Measurements from ENCODE around the gene USF3.

Gene USF3

DNA sequence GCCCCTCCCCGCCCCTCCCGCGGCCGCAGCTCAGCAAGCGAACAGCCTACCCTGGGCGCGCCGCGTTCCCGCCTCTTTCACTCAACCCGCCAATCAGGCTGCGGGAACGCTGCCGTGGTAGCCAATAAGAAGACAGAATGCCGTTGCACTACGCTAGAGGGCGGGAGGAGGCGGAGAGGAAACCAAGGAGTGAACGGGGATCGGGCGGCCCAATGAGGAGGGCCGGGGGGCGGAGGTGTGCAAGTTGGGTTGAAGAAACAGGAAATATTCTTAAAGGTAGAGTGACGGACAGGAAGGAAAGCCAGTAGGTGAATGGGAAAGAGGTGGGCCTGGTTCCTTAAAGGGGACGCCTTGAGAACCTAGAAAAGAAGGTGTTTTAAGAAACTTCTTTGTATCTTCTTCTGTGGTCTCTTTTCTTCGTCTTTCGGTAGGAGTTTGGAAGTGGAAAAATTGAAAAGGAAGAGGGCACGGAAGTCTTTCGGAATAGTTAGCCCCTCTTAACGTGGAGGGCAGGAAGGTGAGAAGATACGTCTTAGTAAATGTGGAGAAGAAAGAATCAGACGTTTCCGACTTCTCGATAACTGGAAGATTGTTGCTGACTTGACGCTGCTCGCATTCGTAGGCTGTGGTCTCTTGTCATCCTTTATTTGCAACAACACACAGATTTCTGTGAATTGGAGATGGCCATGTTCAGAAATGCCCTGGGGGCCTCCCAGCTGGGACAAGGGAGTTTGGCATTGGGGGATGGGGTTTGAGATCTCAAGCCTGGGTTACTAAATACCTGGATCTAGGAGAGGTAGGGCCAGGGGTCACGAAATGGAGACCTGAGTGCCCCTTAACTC, 437 bp upstream of the USF3 start:
- DNase-seq (ENCODE audit: low read depth in 2 of 2), result peak; percentile 92 to 96

DNA sequence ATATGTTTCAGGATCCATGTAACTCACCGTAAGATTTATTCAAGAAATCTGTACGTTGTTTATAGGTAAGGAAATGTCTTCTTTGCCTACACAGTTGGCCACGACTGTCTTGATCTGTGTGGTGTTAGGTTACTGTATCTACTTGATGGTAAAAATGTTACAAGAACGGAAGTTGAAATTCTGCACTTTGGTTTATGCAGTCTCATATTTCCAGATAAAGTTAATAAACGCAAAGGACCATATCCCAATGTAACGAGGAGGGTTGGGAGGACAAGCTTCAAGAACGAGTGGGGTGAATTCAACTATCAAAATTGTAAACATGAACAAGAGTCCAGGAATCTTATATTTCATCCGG, 1.0 kb downstream of the USF3 start:
- DNase-seq (ENCODE audit: low read depth in 2 of 2), result no peak

DNA sequence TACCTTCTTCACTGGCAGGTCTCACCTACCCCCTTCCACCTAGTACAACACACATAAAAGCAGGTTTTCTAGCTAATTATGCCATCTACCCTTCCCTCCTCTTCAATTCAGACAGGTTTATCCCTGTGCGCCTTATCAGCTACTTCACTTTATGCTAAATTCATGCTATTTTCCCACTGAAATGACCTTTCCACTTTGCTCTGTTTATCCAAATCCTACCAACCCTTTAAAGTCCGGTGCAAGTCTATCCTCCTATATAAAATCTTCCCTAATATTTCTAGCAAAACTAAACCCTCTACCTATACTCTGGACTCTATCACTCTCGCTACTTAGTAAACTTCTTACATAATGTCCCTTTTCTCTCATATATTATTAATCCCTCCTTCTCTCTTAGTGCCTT, 6.0 kb downstream of the USF3 start:
- DNase-seq (ENCODE audit: low read depth in 2 of 2), result no peak

DNA sequence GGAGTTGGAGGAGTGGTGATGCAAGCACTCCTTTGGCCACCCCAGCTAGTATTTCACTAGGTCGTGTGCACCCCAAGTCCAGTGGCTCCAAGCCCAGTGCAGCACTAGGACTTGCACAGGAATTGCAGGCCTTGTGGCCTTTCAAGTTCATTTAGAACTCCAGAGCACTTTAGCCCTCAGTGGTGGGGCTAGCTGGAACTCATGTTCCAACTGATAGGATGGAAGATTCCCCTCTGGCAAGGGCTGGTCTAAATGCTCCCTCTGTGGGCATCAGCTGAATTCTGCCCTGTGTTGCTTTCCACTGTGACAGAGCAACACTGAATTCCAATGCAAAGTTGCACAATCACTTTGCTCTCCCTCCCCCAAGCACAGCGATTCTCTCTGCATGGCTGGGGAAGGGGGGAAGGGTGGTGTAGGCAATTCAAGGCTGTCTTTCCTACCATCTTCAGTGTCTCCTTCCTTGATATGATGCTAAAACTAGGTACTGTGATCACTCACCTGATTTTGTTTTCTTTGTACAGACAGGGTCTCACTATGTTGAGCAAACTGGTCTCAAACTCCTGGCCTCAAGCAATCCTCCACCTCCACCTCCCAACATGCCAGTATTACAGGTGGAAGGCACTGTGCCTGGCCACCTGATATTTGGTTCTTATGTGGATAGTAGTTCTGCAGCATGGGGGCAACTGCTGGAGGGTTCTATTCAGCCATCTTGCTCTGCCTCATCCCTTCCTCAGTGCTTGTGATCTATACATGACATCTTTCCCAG, 10.3 kb downstream of the USF3 start:
- no peak for DNase-seq (ENCODE audit: low read depth in 2 of 2)

DNA sequence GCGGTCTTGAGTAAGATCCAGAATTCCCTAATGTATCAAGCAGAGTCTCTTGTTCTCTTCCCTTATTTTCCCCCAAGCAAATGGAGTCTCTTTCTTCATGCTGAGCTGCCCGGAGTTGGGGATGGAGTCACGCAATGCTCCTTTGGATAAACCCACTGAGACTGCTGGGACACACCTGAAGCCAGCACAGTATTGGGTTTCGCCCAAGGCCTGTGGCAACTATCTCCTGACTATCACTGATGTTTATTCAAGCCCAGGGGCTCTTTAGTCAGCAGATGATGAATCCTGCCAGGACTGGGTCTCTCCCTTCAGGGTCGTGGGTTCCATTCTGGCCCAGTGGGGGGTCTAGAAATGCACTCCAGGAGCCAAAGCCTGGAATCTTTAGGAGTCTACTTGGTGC, 11.3 kb downstream of the USF3 start:
- DNase-seq (ENCODE audit: low read depth in 2 of 2), result no peak

DNA sequence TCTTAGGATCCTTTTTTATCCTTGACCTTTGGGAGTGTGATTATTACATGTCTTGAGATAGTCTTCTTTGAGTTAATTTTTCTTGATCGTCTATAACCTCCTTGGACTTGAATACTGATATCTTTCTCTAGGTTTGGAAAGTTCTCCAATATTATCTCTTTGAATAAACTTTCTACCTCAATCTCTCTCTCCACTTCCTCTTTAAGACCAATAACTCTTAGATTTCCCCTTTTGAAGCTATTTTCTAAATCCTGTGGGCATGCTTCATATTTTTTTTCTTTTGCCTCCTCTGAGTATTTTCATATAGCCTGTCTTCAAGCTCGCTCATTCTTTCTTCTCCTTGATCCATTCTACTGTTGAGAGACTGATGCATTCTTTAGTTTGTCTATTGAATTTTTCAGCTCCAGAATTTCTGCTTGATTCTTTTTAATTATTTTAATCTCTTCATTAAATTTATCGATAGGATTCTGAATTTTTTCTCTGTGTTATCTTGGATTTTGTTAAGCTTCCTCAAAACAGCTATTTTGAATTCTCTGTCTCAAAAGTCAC, 12.1 kb downstream of the USF3 start:
- DNase-seq (ENCODE audit: low read depth in 2 of 2), result no peak

DNA sequence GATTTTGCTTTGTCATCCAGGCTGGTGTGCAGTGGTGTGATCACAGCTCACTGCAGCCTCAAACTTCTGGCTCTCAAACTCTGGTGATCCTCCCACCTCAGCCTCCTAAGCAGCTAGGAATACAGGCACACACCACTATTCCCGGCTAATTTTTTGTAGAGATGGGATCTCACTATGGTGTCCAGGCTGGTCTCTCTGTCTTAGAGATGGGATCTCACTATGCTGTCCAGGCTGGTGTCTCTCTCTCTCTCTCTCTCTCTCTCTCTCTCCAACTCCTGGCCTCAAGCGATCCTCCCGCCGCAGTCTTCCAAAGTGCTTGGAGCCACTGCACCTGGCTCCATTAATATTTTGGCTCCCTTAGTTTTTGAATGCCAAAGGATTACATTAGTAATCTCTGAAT, 17.7 kb downstream of the USF3 start:
- no peak for DNase-seq (ENCODE audit: low read depth in 2 of 2)

DNA sequence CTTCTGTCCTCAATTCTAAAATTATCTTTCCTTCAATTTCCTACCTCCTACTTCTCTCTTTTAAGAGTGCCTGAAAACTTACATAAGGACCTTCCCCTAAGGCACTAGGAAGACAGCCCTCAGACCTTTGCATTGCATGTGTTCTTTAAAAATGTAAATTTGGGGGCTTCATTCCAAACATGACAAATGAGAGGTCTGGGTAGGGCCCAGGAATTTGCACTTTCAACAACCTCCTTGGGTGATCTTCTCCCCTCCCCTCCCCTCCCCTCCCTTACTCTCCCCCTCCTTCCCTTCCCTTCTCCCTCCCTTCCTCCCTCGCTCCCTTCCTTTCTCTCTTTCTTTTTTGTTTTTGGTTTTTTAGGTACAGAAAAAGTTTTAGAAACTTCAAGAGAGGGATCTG, 18.7 kb downstream of the USF3 start:
- DNase-seq (ENCODE audit: low read depth in 2 of 2), result no peak

DNA sequence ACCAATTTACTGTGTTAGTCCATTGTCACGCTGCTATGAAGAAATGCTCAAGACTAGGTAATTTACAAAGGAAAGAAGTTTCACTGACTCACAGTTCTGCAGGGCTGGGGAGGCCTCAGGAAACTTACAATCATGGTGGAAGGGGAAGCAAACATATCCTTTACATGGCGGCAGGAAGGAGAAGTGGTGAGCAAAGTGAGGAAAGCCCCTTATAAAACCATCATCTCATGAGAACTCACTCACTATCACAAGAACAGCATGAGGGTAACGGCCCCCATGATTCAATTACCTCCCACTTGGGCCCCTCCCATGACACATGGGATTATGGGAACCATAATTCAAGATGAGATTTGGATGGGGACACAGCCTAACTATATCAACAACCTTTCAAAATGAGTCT, 20.2 kb downstream of the USF3 start:
- DNase-seq (ENCODE audit: low read depth in 2 of 2), result no peak

DNA sequence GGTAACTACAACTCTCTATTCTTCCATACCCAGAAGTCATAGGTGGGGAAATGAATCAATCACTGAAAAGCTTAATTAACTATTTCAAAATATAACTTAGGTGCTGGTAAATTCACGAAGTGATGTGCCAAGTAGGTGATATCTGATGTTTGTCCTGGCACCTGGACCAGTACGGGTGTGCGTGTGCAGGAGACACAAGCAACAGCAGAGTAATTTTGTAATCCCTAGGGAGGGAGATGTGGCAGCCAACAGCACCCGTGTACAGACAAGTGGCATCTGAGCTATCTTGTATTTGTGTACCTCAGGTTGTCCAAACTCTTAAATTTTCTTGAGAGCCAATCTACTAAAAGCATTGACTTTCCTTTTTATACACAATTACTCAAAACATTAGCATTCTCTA, 22.8 kb downstream of the USF3 start:
- no peak for DNase-seq (ENCODE audit: low read depth in 2 of 2)

DNA sequence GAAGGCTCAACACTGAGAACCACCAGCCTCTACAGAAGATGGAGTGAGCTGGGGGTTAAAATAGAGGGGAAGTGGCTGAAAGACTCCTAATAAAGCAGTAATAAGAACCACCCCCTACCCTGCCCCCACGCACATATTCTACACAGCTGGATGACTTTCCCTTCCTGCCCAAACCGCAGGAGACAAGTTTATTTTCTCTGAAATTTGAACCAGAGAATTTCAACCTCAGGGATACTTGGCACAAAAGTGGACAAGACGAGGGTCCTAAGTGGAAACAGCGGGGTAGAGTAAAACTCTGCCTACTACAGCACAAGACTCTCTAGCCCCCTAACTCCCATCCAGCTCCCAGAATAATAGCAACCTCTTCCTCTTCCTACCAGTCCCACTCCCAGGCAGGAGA, 28.4 kb downstream of the USF3 start:
- DNase-seq (ENCODE audit: low read depth in 2 of 2), result no peak

DNA sequence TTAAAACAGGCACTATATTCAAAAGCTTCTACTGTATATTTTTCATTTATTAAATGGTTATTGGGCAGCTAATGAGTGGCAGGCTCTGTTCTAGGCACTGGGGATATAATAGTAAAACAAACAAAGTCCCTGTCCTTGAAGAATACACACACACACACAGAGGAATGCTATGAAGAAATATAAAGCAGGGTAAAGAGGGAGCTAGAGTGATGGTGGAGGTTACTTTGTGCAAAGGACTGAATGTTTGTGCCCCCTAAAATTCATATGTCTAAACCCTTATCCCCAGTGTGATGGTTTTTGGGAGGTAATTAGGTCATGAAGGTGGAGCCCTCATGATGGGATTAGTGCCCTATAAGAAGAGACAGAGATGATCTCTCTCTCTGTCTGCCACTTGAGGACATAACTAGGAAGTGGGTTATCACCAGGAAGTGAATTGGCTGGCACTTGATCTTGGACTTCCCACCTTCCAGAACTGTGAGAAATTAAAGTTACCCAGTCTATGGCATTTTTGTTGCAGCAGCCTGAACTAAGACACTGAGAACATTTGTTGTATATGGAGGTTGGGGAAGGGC, 31.8 kb downstream of the USF3 start:
- no peak for DNase-seq (ENCODE audit: low read depth in 2 of 2)

DNA sequence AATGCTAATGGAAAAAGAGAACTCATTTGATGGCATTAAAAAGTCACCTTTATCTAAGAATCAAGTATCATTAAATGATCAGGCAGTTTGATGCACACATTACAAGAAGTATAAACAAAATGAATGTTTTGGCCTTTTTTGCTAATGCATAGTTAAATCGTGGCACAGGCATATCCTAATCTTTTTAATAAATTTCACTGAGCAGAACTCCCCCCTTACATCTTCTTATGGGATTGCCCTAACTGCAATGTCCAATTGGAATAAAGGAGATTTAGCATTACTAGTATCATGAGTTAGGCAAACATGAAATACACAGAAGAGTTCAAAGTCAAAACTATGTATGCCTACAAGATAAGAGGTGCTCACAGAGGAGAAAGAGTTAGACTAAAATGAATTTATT, 32.7 kb downstream of the USF3 start:
- DNase-seq (ENCODE audit: low read depth in 2 of 2), result no peak

DNA sequence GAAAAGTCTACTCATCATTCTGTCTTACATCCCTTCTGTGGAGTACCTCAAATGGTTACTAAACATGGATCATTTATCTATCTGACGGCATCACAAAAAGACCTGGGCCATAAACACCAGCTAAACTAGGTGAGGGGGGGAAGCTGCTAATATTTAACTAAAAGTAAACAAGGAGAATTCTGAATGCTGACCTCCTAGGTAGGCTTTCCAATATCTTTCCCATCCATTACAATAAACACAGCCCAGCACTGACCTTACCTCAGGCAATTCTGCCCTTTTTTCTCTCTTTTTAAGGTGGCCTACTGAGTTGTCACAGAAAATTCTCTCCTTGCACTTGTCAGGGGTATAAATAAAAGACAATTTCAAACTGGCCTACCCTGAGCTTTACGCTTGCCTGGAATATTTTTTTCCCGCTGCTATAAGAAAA, 33.1 kb downstream of the USF3 start:
- no peak for DNase-seq (ENCODE audit: low read depth in 2 of 2)

DNA sequence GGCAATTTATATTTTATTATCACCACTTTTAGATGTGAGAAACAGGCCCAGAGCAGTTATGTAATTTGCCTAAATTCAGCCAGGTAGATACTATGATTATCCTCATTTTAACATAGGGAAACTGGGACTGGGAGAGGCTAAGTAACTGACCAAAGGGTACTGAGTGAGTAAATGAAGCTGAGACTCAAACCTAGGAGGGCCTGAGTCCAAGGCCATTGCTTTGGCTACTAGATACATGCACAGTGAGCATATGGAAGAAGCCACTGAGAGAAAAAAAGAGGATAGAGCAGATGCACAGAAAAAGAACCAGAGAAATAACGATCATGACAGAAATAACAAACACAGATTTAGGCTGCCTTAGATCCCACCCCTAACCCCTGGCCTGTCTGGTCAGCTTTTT, 33.6 kb downstream of the USF3 start:
- no peak for DNase-seq (ENCODE audit: low read depth in 2 of 2)

DNA sequence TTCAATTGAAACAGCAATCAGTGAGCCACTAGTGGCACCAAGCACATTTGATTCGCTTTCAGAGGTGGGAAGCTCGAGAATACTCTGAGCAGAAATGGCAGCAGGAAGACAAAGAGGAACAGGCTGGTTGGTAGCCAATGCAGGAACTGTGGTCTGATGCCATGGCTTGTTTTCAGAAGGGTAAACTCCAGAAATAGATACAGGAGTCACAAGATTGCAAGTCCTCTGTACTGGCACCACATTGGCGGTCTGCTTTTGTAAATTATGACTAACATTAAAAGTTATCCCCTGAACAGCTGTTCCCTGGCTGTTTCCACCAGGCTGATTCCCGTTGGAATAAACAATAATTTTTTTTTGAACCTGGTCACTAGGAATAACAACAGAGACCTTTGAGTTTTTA, 35.5 kb downstream of the USF3 start:
- no peak for DNase-seq (ENCODE audit: low read depth in 2 of 2)

DNA sequence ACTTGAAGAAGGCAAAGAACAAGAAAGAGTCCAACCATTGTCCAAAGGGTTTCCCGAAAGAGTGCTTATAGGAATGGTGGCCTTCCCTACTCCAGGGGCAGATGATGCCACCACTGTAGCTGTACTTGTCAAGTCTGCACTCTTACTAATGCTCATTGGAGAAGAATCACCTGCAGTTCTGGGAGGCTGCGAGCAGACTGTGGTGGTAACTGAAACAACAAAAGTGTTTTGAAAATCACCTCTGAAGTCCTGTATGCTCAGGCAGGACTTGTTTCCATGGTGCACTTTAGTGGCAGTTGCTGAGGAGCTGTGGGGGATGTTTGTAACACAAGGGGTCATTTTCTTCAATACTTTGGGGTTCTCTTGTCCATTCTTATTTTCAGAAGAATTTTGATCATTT, 36.0 kb downstream of the USF3 start:
- DNase-seq (ENCODE audit: low read depth in 2 of 2), result no peak

DNA sequence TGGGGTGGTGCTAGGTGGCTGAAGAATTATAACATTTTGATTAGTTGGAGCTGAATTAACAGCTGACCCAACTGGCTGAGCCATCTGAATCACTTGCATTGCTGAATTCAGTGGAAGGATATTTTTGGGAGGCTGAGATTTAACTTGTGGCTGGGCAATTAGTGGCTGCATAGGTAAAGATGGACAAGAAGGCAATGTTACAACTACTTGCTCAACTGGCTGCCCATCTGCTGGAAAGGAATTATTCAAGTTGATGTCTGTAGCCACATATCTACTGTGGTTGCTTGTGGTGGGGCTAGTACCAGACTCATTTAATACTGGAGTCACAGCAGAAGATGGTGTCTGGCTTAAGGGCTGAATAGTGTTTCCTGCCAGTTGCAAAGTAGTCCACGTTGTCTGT, 36.4 kb downstream of the USF3 start:
- no peak for DNase-seq (ENCODE audit: low read depth in 2 of 2)

DNA sequence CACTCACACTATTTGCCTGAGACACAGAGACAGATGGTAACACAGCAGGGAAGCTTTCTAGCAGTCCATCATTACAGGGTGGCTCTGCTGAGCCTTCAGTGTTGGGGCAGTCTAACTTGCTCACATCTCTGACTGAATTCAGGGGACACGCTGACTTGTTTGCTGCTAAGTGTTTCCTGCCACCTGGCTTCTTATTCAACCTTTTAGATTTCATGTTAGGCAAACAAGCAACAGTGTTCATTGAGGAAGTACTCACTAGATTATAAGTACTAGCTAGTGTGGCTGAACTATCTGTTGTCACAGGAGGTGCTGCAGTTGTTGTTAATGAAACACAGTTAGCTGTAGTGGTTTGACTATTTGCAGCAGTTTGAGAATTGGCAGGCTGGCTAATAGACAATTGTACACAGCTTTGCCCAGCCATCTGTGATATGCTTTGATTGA, 37.3 kb downstream of the USF3 start:
- no peak for DNase-seq (ENCODE audit: low read depth in 2 of 2)

DNA sequence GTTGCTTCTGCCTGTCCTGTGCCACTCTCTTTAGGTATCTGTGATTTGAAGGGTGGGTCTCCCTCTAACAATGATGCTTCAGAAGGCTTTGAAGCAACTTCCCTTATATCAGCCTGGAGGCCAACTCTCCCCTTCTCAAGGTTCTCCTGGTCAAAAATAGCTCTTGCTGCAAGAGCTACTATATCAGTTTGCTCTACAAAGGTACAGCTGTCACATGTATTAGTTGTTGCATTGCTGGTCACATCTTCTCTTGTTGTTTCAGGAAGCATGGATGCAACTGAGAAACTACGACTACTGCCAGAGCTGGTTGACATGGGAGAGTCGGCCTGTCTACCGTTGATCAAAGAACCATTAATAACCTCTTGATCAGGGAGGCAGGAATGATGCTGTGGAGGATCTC, 38.3 kb downstream of the USF3 start:
- no peak for DNase-seq (ENCODE audit: low read depth in 2 of 2)

DNA sequence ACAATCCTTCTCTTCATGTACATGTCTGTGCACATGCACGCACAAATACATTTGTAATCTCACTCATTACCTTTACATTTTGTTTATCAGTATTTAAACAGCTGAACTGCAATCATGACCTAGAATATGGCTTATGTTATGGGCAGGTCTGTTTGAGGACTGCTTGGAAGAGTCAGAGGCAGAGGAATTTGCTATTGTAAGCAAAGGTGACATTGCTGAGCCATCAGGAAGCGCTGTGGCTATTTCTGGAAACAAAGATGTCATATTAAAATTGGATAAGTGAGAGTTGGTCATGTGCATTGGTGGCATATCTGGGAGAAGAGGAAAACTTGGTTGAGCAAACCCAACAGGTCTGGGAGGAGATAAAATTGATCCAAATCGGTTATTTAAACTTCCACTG, 41.6 kb downstream of the USF3 start:
- no peak for DNase-seq (ENCODE audit: low read depth in 2 of 2)

DNA sequence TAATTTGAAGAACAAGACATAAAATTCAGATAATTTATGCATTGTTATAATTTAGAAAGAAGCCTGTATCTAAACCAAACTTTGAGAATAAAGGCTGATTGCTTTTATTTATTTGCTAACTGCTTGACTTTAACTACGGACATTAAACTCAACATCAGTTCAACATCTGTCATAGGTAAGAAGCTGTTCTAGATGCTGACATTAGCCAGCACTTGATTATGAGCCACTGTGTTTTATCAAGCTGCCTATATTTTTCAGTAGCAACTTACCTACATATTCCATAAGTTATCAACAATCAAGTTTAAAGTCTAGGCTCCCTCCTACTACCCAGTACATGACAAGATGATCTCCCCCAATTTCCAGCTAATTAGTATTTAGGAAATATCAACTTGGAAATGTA, 42.1 kb downstream of the USF3 start:
- no peak for DNase-seq (ENCODE audit: low read depth in 2 of 2)

Measured in stimulated activated CD4-positive, alpha-beta T cell treated with anti-CD3 and anti-CD28 coated beads, Interleukin-1b, Interleukin-23, amount 100 ng/mL, for 1 hour (primary cell).